Kidney glomerular epithelial cell (primary cell): ENCODE results near the gene FZD4.
A peak's percentile ranks its signal among the peaks of the same experiment; 100 is the strongest.

Experiments used
- DNase-seq: peaks from one replicate; lab custom pipeline; 2025; lab: John Stamatoyannopoulos, UW

FZD4 gene

DNA sequence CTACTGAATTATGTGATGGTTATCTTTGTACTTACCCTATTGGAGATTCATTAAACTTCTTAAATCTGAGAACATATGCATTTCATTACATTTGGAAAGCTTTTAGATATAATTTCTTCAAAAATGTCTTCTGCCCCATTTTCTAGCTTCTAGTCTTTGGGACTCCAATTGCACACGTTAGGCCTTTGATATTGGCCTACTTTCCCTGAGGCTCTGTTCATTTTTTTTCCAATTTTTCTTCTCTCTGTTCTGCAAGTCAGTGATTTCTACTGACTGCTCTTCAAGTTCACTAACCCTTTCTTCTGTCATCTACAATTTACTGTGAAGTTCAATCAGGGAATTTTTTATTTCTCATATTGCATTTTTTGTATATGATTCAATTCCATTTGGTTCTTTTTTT is 43.0 kb downstream of the FZD4 start:
- DNase-seq, result no peak

DNA sequence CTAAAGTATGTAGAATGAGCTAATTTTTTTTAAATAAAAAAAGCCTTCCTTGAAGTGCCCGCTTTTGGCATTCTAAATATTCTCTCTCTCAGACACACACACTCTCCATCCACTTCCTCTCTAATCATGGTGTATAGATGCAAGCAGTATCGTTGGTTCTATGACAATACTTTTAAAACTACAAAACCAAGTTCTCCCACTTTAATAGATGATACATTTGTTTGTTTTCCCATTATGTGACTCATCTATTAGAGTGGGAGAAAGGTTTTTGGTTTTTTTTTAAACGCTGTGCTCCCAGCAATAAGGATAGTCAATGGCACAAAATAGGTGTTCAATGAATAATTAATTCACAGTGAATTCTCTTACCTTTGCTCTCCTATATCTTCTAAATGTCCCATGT is 44.6 kb downstream of the FZD4 start:
- DNase-seq, result peak; percentile 23

DNA sequence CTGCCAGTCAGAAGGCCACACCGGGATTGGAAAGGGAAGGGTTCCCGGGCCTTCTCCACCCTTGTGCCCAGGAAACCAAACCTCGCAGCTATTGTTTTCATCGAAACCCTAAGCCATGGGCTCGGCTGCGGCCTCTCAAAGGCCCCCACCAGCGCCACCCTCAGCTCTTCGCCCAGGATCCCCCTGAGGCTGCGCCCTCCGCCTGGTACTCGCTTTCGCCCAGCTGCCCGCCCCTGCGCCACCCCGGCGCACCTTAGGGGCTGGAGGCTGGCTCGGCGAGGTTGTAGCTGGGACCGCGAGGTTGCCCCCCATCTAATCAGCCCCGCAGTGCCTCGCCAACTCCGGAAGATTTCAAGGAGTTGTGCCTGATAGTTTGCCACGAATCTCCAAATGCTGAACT is 49.0 kb downstream of the FZD4 start:
- DNase-seq, result no peak

DNA sequence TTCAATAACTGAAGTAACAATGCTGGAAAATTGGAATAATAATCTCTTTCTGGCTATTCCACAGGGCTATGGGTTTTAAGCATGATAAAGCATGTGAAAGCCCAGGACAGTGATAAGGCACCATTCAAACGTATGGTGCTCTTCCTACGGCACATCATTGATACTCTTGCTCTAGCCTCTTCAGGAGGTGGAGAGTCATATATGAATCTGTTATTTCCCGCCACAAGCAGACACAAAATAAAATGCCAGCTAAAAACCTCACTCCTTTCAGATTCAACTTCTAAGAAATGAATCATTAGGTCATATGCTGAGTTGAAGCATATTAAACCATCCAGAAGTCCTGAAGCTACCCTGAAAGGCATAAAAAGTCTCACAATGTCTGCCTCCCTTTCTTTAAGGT is 49.9 kb downstream of the FZD4 start:
- no peak for DNase-seq

DNA sequence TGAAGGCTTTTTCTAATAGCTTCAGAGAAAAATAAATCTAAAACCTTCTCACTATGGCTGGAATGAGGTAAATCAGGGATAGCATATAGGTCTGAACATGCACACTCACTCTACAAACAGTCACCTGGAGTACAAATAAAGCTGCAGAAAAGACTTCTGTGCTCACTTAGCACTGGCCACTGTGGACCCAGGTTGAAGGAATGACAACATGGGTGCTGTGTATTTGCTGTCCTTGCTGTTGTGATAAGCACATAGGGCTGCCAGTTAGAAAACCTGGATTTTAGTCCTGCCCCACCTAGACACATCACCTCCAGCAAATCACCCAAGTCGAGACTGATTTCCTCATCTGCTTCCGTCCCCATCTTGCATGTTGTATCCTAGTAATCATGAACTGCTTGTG is 51.2 kb downstream of the FZD4 start:
- DNase-seq, result no peak

DNA sequence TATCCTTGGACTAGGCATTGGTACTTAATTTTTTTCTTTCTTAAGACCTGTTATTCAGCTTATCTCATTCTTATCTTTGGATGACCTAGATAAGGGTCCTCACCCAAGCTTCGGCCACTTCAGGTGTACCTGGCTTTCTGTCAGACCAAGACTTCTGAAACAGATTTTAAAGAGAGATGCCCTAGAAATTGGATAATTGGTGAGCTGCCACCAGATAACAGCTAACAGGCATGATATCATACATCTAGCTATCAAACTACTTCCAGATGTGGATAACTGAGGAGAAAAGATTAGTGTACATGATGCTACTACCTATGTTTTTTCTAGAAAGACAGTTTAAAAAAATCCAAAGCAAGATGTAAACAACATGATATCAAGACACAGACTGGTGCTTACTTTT is 52.9 kb downstream of the FZD4 start:
- no peak for DNase-seq

DNA sequence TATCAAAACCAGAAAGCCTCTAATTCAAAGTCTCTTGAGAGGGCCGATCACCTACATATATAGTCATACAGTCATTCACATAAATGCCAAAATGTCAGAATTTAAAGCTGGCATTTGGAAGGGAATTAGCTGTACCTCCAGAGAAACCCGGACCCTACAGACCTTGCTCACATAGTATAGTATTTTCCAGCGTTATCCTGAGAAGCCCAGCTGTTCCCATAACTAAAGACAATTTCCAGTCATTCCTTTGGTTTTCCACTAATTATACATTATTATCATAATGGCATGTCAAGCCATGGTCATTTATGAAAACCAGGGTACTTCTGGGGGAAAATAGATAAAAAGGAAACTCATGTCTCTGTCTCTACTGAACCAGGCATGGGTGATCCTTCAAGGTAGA is 53.6 kb downstream of the FZD4 start:
- no peak for DNase-seq

DNA sequence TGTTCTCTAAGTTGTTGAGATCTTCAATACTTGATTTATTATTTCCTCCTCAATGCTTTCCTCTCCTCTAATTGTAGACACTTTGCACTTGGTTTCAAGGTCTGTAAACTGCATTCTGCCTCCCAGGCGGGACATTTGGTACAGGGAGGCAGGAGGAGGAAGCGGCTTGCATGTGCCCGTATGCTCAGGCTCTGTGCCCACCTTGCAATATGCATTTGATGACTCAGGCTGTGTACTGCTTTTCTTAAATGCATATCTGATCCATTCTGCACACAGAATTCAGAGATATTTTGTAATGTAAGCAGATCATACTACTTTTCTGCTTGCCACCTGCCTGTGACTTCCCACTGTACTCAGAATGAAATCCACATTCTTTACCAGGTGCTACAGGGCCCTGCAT is 55.0 kb downstream of the FZD4 start:
- DNase-seq, result no peak

DNA sequence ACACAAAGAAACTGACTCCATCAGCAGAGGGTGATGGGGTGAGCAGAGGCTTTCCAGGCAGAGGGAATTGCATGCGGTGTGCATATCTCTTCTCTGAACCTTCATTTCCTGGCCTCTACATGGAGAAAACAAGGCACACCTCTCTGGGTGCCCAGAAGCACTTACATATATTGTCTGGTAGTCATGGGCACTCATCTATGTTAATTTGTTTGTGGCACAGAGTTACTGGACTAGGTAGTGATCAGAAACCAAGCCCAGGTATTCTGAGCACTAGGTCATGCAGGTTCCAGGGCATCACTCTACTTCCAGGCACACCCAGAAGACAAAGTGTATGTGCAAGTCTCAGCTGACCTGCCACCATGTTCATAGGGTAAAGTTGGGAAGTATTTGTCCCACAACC is 56.5 kb downstream of the FZD4 start:
- DNase-seq, result no peak

DNA sequence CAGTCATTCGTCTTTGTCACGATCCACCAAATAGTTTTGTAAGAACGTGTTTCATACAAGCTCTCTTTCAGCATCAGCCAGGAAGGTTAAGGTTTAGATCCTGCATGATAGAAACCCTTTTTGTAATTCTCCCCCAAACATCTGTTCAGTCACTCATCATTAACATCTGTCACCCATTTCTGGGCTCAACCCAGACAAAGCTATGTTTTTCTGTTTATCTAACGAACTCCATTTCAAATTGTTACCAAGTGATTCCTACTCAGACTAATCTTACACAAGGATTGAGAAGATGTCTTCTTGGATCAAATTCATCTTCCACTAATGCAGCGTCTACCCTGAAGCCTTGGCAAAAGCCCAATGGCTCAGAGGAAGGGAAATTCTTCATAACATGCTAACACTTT is 58.8 kb downstream of the FZD4 start:
- no peak for DNase-seq
